Measurements from ENCODE around the gene TSPAN12.

The TSPAN12 gene

DNA sequence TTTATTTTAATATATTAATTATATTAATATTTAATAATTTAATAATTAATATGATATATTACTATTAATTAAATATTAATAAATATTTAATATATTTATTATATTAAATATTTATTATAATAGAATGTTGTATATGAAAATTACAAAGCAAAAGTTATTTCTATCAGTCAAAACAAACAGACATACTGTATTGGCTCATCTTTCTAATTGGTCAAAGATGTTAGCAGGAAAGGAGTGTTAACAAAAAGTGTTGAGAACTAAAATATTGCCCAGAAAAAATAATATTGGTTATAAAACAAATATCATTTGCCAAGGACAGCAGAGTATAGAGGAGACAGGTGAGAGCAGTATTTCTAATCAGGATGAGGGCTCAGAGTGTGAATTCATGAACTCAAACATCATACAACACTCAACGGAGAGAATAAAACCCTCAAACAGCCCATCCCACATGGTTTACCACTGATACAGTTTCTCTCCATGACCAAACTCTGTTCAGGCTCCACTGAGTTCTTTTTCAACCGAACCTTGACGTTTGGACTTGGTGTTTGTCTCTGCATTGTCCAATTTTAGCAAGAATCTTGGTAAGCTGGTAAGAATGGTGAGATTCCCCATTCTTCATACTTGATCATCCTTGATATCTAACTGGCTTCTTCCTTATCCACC lies 58.0 kb downstream of the TSPAN12 start:
- TF ChIP-seq POLR2AphosphoS5 (IDR thresholded peaks at IDR 0.05; ENCODE audit: low read depth, low read length) (no peak), TAF1 (IDR thresholded peaks at IDR 0.05; ENCODE audit: borderline replicate concordance, insufficient read depth, low read length) (no peak), SIN3A (IDR thresholded peaks at IDR 0.05; ENCODE audit: borderline replicate concordance, insufficient read depth, low read length) (no peak), FOXP2 (optimal IDR thresholded peaks at IDR 0.05; ENCODE audit: borderline replicate concordance, extremely low read depth, extremely low read length, insufficient read depth) (no peak)
- TF ChIP-seq, protein P1, sequence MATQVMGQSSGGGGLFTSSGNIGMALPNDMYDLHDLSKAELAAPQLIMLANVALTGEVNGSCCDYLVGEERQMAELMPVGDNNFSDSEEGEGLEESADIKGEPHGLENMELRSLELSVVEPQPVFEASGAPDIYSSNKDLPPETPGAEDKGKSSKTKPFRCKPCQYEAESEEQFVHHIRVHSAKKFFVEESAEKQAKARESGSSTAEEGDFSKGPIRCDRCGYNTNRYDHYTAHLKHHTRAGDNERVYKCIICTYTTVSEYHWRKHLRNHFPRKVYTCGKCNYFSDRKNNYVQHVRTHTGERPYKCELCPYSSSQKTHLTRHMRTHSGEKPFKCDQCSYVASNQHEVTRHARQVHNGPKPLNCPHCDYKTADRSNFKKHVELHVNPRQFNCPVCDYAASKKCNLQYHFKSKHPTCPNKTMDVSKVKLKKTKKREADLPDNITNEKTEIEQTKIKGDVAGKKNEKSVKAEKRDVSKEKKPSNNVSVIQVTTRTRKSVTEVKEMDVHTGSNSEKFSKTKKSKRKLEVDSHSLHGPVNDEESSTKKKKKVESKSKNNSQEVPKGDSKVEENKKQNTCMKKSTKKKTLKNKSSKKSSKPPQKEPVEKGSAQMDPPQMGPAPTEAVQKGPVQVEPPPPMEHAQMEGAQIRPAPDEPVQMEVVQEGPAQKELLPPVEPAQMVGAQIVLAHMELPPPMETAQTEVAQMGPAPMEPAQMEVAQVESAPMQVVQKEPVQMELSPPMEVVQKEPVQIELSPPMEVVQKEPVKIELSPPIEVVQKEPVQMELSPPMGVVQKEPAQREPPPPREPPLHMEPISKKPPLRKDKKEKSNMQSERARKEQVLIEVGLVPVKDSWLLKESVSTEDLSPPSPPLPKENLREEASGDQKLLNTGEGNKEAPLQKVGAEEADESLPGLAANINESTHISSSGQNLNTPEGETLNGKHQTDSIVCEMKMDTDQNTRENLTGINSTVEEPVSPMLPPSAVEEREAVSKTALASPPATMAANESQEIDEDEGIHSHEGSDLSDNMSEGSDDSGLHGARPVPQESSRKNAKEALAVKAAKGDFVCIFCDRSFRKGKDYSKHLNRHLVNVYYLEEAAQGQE (IDR thresholded peaks at IDR 0.05; ENCODE audit: insufficient read depth in 1 of 2, low read depth in 2 of 2, low read length in 2 of 2): no peak

- TF ChIP-seq, protein P1 (IDR thresholded peaks at IDR 0.05; ENCODE audit: insufficient read depth in 1 of 2, low read depth in 2 of 2, low read length in 2 of 2): no peak
- TF ChIP-seq FOXP2 (optimal IDR thresholded peaks at IDR 0.05; ENCODE audit: borderline replicate concordance, extremely low read depth, extremely low read length, insufficient read depth) (no peak), SIN3A (IDR thresholded peaks at IDR 0.05; ENCODE audit: borderline replicate concordance, insufficient read depth, low read length) (no peak), POLR2AphosphoS5 (IDR thresholded peaks at IDR 0.05; ENCODE audit: low read depth, low read length) (no peak), TAF1 (IDR thresholded peaks at IDR 0.05; ENCODE audit: borderline replicate concordance, insufficient read depth, low read length) (no peak)
Measured at GRCh38 chr7:120799147-120799546, 58.8 kb downstream of the TSPAN12 start.

DNA sequence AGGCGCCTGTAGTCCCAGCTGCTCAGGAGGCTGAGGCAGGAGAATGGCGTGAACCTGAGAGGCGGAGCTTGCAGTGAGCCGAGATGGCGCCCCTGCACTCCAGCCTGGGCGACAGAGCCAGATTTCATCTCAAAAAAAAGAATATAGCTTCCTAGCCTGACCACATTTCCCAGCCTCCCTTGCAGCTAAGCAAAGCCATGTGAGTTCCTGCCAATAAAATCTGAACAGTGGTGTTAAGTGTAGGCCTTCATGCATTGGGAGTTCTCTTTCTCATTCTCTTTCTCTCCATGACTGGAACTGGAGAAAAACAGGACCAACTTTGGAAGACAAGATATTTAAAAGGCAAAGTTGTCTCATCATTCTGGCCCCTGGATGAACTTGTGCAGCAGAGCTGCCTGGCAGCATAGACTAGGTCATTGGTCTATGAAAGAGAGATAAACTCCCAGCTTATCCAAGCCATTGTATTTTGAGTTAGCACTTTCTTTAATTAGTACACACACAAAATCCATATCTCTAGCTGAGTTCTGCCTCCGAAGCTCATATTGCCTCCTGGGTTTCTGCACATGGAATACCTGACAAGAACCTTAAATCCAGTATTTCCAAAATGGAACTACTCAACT lies 60.8 kb downstream of the TSPAN12 start:
- TF ChIP-seq SIN3A (IDR thresholded peaks at IDR 0.05; ENCODE audit: borderline replicate concordance, insufficient read depth, low read length): no peak
- no peak for TF ChIP-seq FOXP2 (optimal IDR thresholded peaks at IDR 0.05; ENCODE audit: borderline replicate concordance, extremely low read depth, extremely low read length, insufficient read depth)
- TF ChIP-seq TAF1 (IDR thresholded peaks at IDR 0.05; ENCODE audit: borderline replicate concordance, insufficient read depth, low read length): no peak

- TF ChIP-seq POLR2AphosphoS5 (IDR thresholded peaks at IDR 0.05; ENCODE audit: low read depth, low read length) (no peak), FOXP2 (optimal IDR thresholded peaks at IDR 0.05; ENCODE audit: borderline replicate concordance, extremely low read depth, extremely low read length, insufficient read depth) (no peak), SIN3A (IDR thresholded peaks at IDR 0.05; ENCODE audit: borderline replicate concordance, insufficient read depth, low read length) (no peak), TAF1 (IDR thresholded peaks at IDR 0.05; ENCODE audit: borderline replicate concordance, insufficient read depth, low read length) (no peak)
- TF ChIP-seq, protein P1 (IDR thresholded peaks at IDR 0.05; ENCODE audit: insufficient read depth in 1 of 2, low read depth in 2 of 2, low read length in 2 of 2): no peak
Measured at GRCh38 chr7:120794106-120794729, 63.7 kb downstream of the TSPAN12 start.

- no peak for TF ChIP-seq SIN3A (IDR thresholded peaks at IDR 0.05; ENCODE audit: borderline replicate concordance, insufficient read depth, low read length)
- TF ChIP-seq, protein P1 (IDR thresholded peaks at IDR 0.05; ENCODE audit: insufficient read depth in 1 of 2, low read depth in 2 of 2, low read length in 2 of 2): no peak
- no peak for TF ChIP-seq POLR2AphosphoS5 (IDR thresholded peaks at IDR 0.05; ENCODE audit: low read depth, low read length)
- no peak for TF ChIP-seq FOXP2 (optimal IDR thresholded peaks at IDR 0.05; ENCODE audit: borderline replicate concordance, extremely low read depth, extremely low read length, insufficient read depth)
- no peak for TF ChIP-seq TAF1 (IDR thresholded peaks at IDR 0.05; ENCODE audit: borderline replicate concordance, insufficient read depth, low read length)
Measured at GRCh38 chr7:120793213-120793936, 64.6 kb downstream of the TSPAN12 start.

All from PFSK-1 (cell line).